Activated effector memory CD4-positive, alpha-beta T cell treated with anti-CD3 and anti-CD28 coated beads, Interleukin-2, amount 50 U/mL, for 16 hours (primary cell): ENCODE results near the gene CD300H.

Experiments used
- DNase-seq: peaks from one replicate; pipeline ENCODE4 v3.0.0-alpha.2; 2020

Gene CD300H

GRCh38 chr17:74567397-74567796 is at the start of gene CD300H:
Gene CD300H (minus strand): TSS chr17:74567509.
- DNase-seq, result no peak

GRCh38 chr17:74616696-74617095 is 49.4 kb upstream of the CD300H start:
- DNase-seq, result no peak

- no peak for DNase-seq
These were observed 44.7 kb upstream of the CD300H start for GRCh38 chr17:74612046-74612445.

GRCh38 chr17:74610108-74610507 is 42.8 kb upstream of the CD300H start:
- no peak for DNase-seq

GRCh38 chr17:74608511-74608910 is 41.2 kb upstream of the CD300H start:
- DNase-seq, result no peak

GRCh38 chr17:74607221-74607620 is 39.9 kb upstream of the CD300H start:
- DNase-seq, result no peak

- no peak for DNase-seq
These were observed 38.7 kb upstream of the CD300H start for GRCh38 chr17:74606050-74606449.

- no peak for DNase-seq
These were observed 38.1 kb upstream of the CD300H start for GRCh38 chr17:74605361-74605760.

GRCh38 chr17:74604761-74605160 is 37.5 kb upstream of the CD300H start:
- no peak for DNase-seq

GRCh38 chr17:74604200-74604599 is 36.9 kb upstream of the CD300H start:
- no peak for DNase-seq

- no peak for DNase-seq
These were observed 36.4 kb upstream of the CD300H start for GRCh38 chr17:74603746-74604145.

GRCh38 chr17:74603037-74603635 is 35.8 kb upstream of the CD300H start:
- DNase-seq, result no peak

- DNase-seq, result no peak
These were observed 34.7 kb upstream of the CD300H start for GRCh38 chr17:74601944-74602572.

- no peak for DNase-seq
These were observed 32.2 kb upstream of the CD300H start for GRCh38 chr17:74599448-74599939.

- no peak for DNase-seq
These were observed 31.7 kb upstream of the CD300H start for GRCh38 chr17:74599023-74599399.

- no peak for DNase-seq
These were observed 31.2 kb upstream of the CD300H start for GRCh38 chr17:74598346-74599022.

GRCh38 chr17:74597069-74597790 is 29.9 kb upstream of the CD300H start:
- DNase-seq, result no peak

GRCh38 chr17:74595037-74595750 is 27.9 kb upstream of the CD300H start:
- no peak for DNase-seq

- no peak for DNase-seq
These were observed 25.0 kb upstream of the CD300H start, which contains the start of gene CD300LD for GRCh38 chr17:74592087-74592990. Gene CD300LD (minus strand): TSS chr17:74592283. CDS start chr17:74592202, 81 bp downstream.

GRCh38 chr17:74591503-74591902 is 24.2 kb upstream of the CD300H start:
- DNase-seq, result no peak

GRCh38 chr17:74585711-74586110 is 18.4 kb upstream of the CD300H start:
- DNase-seq, result no peak
